Measurements from ENCODE around the gene ACSS2.
"Not testable (repeated sequence)": the region's sequence is repeated elsewhere in the genome, so short reads cannot be mapped to it uniquely, and the experiment has no call there.

Gene ACSS2

DNA sequence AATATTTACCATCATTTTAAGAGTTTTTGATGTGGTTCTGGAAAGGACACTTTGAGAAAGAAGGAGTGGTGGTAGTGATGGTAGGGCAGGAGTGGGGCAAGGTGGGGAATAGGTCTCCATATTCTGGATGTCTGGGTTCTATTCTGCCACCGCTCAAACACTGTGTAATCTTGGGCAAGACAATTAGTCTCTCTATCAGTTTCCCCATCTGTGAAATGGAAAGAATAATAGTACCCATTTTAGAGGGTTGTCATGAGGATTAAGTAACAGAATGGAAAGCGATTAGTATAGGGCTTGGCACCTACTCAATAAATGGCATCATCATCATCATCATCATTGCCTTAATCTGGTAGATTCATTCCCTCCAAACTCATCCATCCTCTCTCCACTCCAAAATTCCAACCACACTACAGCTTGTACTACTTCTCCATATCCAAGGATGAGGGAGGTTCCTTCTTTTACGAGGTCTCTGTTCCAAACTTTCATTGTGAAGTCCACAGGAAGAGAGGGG is 2.8 kb upstream of the ACSS2 start:
- no peak for FAIRE-seq

DNA sequence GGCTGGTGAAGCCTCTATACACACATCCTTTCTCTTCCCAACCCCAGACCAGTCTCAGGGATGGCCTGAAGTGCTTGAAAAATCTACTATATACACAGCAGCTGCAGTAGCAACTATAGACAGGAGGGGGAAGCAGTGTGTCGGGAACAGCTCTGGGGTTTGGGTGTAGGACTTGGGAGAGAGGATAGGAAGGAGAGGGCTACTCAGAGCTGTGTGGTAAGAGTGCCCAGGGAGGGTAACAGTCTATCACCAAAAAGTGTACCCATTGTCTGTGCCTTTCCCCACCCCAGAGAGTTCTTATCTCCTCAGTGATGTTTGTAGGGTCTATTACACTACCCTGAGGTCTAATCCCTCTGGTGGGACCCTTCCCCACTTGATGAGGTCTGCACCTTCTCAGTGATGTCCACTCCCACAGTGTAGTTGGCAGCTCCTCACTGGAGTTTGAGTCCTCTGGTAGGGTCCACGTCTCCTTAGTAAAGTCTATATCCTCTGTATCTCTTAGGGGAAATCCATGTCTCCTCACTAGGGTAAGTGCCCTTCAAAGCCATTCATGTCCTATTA is 2.2 kb upstream of the ACSS2 start:
- FAIRE-seq: peak; percentile 53

More for the DNA sequence above, 2.8 kb upstream of the ACSS2 start:
- no peak for DNase-seq (ENCODE audit: low spot score)

DNA sequence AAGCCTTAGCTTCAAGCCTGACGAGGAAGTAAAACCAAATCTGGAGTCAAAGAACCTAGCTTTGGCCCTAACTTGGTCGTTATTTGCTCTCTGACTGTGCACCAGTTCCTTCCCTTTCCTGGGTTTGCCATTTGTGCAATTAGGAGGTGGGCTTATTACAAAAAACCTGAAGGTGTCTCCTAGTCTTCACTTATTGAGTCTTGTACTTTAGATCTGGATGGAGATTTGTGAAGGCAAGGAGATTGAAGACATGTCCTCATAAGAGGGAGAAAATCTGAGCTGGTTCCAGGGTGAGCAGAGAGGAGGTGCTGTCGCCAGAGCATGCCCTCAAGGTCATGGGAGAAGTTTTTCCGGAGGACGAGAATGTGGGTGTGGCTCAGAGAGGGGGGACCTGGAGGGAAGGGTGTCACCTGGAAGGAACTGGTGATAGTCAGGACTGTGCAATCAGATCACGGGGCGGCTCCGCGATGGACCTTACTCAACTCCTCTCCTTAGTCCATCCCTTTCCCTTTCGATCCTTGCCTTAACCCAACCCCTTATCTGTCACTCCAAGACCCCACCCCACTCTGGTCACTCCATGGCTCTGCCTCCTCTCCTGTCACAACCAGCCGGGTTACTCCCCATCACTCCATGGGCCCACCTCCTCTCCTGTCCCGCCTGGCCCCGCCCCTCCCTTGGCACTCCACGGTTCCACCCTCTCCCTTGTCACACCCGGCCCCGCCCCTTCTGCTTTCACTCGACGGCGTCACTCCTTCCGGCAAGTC is 588 bp upstream of the ACSS2 start:
- FAIRE-seq: no peak
- DNase-seq (ENCODE audit: low spot score): no peak

More for the DNA sequence above, 2.2 kb upstream of the ACSS2 start:
- DNase-seq (ENCODE audit: low spot score): peak; percentile 79

DNA sequence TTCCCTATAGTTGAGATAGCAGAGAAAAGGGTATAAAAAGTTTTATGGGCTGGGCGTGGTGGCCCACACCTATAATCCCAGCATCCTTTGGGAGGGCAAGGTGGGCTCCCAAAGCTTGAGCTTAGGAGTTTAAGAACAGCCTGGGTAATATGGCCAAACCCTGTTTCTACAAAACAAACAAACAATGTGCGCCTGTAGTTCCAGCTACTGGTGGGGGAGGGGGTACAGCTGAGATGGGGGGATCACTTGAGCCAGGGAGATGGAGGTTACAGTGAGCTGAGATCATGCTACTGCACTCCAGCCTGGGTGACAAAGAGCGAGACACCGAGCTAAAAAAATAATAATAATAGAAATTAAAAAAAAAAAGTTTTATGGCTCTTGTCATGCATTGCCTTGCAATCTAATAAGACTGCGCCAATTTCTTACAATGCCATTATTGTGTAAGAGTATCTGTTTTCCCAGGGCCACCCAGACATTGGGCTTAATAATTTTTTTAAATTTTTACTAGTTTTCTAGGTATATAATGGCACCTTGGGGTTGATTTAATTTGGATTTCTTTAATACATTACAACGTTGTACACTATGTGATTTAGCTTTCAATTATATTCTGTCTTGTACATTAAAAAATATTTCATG is 3.9 kb downstream of the ACSS2 start:
- FAIRE-seq: no peak

DNA sequence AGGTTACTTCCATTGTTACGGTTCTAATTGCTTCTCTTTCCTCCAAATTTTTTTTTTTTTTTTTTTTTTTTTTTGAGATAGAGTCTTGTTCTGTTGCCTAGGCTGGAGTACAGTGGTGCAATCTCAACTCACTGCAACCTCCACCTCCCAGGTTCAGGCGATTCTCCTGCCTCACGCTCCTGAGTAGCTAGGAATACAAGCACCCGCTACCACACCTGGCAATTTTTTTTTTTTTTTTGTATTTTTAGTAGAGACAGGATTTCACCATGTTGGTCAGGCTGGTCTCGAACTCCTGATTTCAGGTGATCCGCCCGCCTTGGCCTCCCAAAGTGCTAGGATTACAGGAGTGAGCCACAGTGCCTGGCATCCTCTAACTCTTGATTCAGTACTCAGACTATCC is 4.6 kb downstream of the ACSS2 start:
- not testable (repeated sequence) for FAIRE-seq

More for the DNA sequence above, 3.9 kb downstream of the ACSS2 start:
- no peak for DNase-seq (ENCODE audit: low spot score)

DNA sequence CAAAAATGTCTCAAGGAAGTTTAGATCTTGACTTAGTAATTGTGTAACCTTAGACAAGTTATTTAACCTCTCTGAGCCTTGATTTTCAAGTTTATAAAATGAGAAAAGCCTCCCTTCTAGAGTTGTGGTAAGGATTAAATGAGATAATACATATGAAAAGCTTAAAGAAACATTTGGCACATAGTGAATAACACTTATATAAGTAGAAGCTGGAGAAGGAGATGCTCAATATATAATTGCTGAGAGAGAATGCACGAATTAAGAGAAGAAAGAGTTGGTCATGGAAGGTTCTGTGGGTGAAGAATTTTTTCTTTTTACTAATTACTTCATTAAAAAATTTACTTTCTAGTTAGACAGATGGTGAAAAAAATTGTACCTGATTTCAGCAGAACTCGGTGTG is 5.3 kb downstream of the ACSS2 start:
- FAIRE-seq: no peak
- DNase-seq (ENCODE audit: low spot score): no peak

More for the DNA sequence above, 4.6 kb downstream of the ACSS2 start:
- DNase-seq (ENCODE audit: low spot score): not testable (repeated sequence)

DNA sequence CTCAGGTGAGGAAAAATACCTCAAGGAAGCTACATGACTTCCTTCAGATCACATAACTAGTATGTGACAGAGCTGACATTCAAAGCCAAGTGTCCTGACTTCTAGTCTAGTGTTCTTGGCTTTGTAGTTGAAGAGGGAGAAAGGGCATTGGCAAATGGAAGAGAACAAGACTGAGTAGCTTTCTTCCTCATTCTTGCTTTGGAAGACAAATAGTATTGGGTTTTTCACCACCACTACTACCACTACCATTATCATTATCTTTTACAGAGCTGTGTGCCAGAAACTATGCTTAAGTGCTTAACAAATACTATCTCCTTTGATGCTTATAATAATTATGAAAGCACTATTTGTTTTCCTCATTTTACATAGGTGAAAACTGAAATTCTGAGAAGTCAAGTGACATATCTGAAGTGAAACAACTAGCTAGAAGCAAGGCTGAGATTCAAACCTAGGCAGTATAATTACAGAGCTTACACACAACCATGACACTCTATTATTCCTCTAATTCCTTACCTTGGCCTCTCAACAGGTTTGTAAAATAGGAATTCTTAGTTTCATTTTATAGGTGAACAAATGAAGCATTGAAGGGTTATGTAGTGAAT is 6.8 kb downstream of the ACSS2 start:
- DNase-seq (ENCODE audit: low spot score) (no peak), FAIRE-seq (no peak)

DNA sequence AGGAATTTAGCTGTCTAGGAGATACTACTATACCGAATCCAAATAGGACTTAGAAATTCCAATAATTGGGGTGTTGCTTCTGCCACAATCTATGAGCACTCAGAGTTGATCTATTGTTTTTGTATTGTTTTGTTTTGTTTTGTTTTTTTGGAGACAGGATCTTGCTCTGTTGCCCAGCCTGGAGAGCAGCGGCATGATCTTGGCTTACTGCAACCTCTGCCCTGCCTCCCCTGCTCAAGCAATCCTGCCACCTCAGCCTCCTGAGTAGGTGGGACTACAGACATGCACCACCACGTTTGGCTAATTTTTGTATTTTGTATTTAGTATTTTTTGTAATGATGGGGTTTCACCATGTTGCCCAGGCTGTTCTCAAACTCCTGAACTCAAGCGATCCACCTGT is 7.4 kb downstream of the ACSS2 start:
- DNase-seq (ENCODE audit: low spot score) (no peak), FAIRE-seq (no peak)

DNA sequence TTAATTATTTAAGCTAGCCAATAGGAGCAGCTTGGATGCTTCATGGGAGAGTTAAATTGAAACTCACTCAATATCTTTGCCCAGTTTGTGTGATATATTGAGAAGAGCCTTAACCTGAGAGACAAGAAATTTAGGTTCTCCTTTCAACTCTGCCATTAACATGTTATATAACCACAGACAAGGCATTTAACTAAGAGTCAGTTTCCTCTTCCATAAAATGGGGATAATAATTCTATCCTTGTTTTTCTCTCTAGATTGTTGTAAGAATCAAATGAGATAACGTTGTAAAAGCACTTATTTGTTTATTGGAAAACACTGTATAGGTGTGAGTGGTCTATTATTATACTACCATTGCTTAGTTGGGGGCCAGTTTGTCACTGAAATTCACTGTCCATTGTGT is 7.8 kb downstream of the ACSS2 start:
- FAIRE-seq (no peak), DNase-seq (ENCODE audit: low spot score) (no peak)

DNA sequence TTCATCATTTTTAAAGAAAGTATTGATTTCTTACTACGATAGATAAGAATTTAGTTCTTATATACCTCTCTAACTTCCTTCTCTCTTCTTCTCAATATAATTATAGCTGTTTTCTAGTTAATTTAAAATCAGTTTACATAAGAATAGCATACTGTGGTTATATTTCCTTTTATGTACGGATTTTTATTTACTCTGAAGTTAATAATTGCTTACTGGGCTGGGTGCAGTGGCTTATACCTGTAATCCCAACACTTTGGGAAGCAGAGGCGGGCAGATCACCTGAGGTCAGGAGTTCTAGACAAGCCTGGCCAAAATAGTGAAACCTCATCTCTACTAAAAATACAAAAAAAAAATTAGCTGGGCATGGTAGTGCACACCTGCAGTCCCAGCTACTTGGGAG is 9.7 kb downstream of the ACSS2 start:
- DNase-seq (ENCODE audit: low spot score): no peak
- no peak for FAIRE-seq

DNA sequence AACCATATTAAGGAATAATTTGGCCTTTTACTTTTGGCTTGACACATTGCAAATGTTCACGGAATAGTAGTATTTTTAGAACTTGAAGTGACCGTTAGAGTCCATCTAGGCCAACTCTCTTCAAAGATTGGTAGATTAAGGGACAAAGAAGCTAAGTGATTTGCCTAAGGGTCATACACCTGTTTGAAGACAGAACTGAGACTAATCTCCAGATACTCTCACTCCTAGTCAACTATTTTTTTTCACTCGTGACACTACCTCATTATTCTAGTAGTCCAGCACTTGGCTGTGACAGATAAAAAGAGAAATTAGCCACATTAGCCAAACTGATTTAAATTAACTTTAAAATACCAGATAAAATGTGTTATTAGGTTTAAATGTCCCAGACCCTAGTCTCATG is 10.6 kb downstream of the ACSS2 start:
- FAIRE-seq (no peak), DNase-seq (ENCODE audit: low spot score) (no peak)

DNA sequence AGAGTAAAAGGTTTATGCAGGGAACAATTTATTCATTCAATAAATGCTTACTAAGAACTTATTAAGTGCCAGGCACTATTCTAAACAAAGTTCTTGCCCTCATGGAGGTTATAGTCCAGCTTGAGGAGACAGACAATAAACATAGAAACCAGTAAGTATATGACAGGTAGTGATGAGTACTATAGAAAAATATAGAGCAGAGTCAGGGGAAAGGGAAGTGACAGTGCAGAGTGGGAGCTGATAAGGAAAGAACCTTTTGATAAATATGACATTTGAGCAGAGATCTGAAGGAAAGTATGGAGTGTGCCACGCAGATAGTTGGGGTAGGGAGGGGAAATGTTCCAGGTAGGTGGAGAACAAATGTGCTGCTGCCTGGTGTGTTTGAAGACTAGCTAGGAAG is 12.1 kb downstream of the ACSS2 start:
- DNase-seq (ENCODE audit: low spot score) (no peak), FAIRE-seq (no peak)

DNA sequence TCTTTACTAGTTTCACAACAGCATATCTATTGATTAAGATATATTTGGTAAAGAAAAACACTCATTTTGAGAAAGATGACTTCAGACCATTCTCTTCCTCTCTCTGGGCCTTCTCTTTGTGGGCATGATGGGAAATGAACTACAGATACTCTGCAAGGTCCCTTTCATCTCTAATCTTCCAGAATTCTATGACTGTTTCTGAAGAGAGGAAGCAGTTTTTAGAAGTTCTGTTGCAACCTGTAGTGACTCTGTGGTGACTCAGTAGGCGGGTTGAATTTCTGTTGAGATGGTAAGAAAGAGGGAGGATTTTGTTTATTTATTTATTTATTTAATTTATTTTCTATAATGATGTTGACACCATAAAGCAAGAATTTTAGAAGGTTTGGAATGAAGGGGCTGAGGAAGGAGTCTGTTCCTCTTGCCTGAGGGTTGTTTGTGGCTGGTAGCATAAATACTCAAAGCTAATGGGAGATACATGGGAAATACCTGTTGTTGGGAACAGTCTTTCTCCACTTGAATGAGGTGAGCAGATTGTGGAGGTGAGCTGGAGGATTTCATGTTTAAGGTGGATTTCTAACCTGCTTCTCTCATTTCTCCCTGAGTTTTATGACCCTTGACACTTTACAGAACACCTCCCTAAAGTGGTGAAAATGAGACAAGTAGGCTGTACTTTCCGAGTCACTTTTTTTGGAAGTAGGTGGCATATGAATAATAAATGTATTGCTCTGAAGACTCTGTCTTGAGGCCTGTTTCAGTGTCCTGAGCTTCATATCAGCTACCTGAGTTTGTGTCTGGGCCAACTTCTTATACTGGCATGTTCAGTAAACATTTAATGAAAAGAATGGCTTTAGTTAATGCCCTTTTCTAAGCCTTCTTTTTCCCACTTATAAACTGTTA is 15.0 kb downstream of the ACSS2 start:
- peak; percentile 16 for DNase-seq (ENCODE audit: low spot score)
- no peak for FAIRE-seq

DNA sequence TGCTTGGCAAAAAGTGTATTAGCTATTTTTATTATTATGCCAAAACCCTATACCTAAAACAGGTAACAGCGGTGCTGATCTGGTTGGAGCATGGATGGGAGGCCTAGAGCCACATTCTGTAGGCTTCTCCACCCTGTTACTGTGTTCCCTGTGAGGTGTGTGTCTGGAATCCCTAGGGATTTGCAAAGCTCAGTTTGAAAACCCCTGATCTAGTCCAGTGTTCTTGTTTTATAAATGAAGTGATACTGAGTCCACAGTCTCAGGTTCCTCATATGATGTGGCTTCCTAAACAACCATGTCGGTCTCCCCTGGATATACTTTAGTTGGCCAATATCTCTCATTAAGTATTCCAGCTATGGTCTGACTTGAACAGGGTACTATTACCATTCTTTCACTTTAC is 16.3 kb downstream of the ACSS2 start:
- no peak for DNase-seq (ENCODE audit: low spot score)
- no peak for FAIRE-seq

DNA sequence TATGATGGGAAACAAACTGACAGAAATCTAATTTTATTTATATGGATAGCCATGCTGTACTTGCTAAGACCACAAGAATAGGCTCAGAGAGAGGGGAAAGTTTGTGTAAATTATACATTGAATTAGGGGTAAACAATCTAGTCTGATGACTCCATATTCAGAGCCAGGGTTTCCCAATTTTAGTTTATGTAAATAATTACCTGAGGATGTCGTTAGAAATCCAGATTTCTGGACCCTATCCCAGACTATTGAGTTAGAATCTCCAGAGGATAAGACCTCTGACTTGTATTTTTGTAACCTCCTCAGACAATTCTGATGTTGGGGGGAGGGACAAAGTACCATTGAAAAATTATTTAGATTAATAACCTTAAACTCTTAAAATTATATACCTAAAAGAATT is 18.3 kb downstream of the ACSS2 start:
- DNase-seq (ENCODE audit: low spot score) (no peak), FAIRE-seq (no peak)

DNA sequence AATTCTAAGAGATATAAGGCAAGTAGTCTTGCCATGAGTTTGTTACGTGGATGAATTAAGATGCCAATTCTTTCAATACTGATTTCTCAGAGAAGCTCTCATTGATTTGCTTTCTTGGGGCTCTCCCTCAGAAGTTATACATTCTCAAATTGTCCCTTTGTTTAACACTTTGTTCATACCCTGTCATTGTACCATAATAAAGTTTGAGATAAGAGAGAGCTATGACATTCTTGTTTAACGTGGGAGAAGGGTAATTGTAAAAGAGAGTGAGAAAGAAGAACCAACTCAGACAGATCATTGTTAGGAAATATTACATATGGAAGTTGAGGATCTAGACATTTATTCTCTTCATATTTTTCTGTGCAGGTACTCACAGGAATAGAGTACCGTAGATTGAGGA is 19.1 kb downstream of the ACSS2 start:
- DNase-seq (ENCODE audit: low spot score): no peak
- no peak for FAIRE-seq

DNA sequence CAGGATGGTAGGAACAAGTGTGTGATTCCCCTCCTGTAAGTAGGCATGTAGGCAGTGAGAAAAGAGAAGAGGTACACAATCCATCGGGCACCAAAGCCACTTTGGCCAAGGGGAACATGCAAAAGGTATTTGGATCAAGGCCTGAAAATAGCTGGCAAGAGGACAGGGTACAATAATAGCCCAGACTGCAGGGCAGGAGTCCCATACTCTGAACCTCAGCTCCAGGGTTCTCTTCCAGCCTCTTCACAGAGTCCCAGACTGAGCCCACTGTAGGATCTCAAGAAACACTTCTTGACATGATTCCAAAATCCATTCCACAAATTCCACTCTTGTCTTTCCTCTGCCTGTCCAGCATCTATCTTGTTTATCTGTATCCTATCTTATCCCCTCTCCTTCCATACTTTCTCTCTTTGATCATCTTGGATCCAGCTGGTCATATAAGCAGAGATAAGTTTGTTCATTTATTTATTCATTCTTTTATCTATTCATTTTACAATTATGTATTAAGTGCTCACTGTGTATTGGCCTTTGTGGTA is 19.7 kb downstream of the ACSS2 start:
- DNase-seq (ENCODE audit: low spot score) (no peak), FAIRE-seq (no peak)

DNA sequence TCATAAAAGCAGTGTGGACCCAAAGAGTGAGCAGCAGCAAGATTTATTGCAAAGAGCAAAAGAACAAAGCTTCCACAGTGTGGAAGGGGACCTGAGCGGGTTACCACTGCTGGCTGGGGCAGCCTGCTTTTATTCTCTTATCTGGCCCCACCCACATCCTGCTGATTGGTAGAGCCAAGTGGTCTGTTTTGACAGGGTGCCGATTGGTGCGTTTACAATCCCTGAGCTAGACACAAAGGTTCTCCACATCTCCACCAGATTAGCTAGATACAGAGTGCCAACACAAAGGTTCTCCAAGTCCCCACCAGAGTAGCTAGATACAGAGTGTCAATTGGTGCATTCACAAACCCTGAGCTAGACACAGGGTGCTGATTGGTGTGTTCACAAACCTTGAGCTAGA is 21.7 kb downstream of the ACSS2 start:
- not testable (repeated sequence) for DNase-seq (ENCODE audit: low spot score); FAIRE-seq

DNA sequence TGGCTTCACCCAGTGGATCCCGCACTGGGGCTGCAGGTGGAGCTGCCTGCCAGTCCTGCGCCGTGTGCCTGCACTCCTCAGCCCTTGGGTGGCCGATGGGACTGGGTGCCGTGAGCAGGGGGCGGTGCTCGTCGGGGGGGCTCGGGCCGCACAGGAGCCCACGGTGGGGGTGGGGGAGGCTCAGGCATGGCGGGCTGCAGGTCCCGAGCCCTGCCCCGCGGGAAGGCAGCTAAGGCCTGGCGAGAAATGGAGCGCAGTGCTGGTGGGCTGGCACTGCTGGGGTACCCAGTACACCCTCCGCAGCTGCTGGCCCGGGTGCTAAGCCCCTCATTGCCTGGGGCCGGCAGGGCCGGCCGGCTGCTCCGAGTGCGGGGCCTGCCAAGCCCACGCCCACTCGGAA is 22.3 kb downstream of the ACSS2 start:
- DNase-seq (ENCODE audit: low spot score); FAIRE-seq: not testable (repeated sequence)

DNA sequence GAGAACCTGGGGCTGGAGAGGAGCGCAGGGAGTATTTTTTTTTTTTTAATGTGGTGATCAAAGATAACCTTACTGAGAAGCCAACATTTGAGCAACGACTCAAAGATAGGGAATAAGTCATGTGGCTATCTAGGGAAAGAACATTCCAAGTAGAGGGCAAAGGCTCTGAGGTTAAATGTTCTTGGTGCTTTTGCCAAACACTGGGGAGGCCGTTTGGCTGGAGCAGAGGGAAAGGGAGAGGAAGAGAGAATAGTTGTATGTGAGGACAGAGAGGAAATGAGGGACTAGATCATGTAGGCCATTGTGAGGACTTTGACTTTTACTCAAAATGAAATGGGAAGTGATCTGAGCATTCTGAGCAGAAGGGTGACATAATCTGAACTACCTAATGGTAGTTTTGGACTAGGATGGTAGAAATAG is 27.8 kb downstream of the ACSS2 start:
- FAIRE-seq: no peak
- no peak for DNase-seq (ENCODE audit: low spot score)

Measured in RCC 7860 (cell line).